Vagina (tissue), 2 donors: ENCODE results near the gene MDFIC.

Experiments used
- POLR2A ChIP-seq, 2 donors: fragments of 450-650 bp; IDR thresholded peaks; one replicate each; pipeline ENCODE4 v1.6.1; 2017; ENCODE audit warnings: antibody characterized with exemption in 2 of 2, mild to moderate bottlenecking in 2 of 2, moderate library complexity in 2 of 2
- TF ChIP-seq, protein P1 (sequence below), 3 experiments: fragments of 450-650 bp in 2 of 3; fragments of 200-600 bp in 1 of 3; sonication (generic) in 1 of 3; IDR thresholded peaks; one replicate each; pipeline ENCODE4 v1.5.1; 2017 to 2019; ENCODE audit warnings: antibody characterized with exemption in 3 of 3, mild to moderate bottlenecking in 2 of 3, moderate library complexity in 2 of 3

DNA sequence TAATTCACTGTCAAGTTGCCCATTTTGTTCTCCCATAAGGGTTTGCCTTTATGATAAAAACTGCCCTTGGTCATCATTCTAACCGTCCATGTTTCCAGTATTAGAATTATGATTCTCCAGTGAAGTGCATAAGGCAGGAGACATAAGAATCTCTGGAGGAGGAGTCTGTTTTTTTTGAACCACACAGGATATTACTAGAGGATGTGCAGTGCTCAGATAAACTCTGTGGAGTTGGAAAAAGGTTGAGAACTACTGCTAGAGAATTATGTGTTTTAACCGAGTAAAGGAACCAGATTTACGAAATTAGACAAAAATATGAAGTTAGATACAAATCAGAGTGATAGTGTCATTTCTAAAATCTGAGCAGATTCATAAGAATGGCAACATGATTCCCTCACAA, 40.5 kb downstream of the MDFIC start:
- TF ChIP-seq POLR2A (IDR thresholded peaks at IDR 0.05) = no peak
- TF ChIP-seq, protein P1, sequence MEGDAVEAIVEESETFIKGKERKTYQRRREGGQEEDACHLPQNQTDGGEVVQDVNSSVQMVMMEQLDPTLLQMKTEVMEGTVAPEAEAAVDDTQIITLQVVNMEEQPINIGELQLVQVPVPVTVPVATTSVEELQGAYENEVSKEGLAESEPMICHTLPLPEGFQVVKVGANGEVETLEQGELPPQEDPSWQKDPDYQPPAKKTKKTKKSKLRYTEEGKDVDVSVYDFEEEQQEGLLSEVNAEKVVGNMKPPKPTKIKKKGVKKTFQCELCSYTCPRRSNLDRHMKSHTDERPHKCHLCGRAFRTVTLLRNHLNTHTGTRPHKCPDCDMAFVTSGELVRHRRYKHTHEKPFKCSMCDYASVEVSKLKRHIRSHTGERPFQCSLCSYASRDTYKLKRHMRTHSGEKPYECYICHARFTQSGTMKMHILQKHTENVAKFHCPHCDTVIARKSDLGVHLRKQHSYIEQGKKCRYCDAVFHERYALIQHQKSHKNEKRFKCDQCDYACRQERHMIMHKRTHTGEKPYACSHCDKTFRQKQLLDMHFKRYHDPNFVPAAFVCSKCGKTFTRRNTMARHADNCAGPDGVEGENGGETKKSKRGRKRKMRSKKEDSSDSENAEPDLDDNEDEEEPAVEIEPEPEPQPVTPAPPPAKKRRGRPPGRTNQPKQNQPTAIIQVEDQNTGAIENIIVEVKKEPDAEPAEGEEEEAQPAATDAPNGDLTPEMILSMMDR (IDR thresholded peaks at IDR 0.05) = no peak
